Medulla oblongata (tissue), 1 donor: ENCODE data around the gene PLA2G3.

ENCODE experiments used
- DNase-seq: peaks from one replicate; pipeline ENCODE4 v3.0.0-alpha.2; 2015; ENCODE audit errors: extremely low spot score

Gene PLA2G3

GRCh38 chr22:31085928-31086327 lies 54.4 kb downstream of the PLA2G3 start:
- no peak for DNase-seq

GRCh38 chr22:31085493-31085824 lies 54.8 kb downstream of the PLA2G3 start:
- peak; percentile 86 for DNase-seq

GRCh38 chr22:31084811-31085492 lies 55.4 kb downstream of the PLA2G3 start:
- DNase-seq, result peak; percentile 90
